NCI-H524 treated with DMSO at 0.1 percent for 48 hours (cell line): Measurements from ENCODE around the gene HCST.

ENCODE experiments used
- DNase-seq: peaks from one replicate; lab custom pipeline; 2025; lab: John Stamatoyannopoulos, UW

HCST gene

GRCh38 chr19:35937345-35938281 is 35.3 kb downstream of the HCST start:
- DNase-seq: no peak

- DNase-seq: no peak
These were observed 36.2 kb downstream of the HCST start for GRCh38 chr19:35938282-35939224.

- DNase-seq: no peak
These were observed 37.2 kb downstream of the HCST start for GRCh38 chr19:35939307-35940077.

- DNase-seq: no peak
These were observed 37.9 kb downstream of the HCST start for GRCh38 chr19:35940078-35940775.

GRCh38 chr19:35940839-35941238 is 38.5 kb downstream of the HCST start:
- no peak for DNase-seq

GRCh38 chr19:35942235-35942634 is 39.9 kb downstream of the HCST start:
- no peak for DNase-seq

- no peak for DNase-seq
These were observed 41.3 kb downstream of the HCST start for GRCh38 chr19:35943321-35944301.

GRCh38 chr19:35944556-35944955 is 42.2 kb downstream of the HCST start:
- DNase-seq: no peak

GRCh38 chr19:35945121-35945790 is 42.9 kb downstream of the HCST start:
- DNase-seq: no peak

- DNase-seq: no peak
These were observed 43.9 kb downstream of the HCST start for GRCh38 chr19:35946203-35946602.

- DNase-seq: no peak
These were observed 46.8 kb downstream of the HCST start for GRCh38 chr19:35949131-35949530.
